GM21447 (cell line): ENCODE measurements around the gene LRRC1.

Experiments used
- ATAC-seq: cut with Tn5 transposase; IDR thresholded peaks from one replicate; pipeline ENCODE4 v1.9.1; 2021; ENCODE audit not compliant: unreplicated experiment

Gene LRRC1

GRCh38 chr6:53920881-53921280 is 126.1 kb downstream of the LRRC1 start:
- ATAC-seq: no peak

GRCh38 chr6:53921639-53922038 is 126.8 kb downstream of the LRRC1 start:
- no peak for ATAC-seq

GRCh38 chr6:53922539-53922981 is 127.8 kb downstream of the LRRC1 start:
- no peak for ATAC-seq

GRCh38 chr6:53924277-53924676 is 129.5 kb downstream of the LRRC1 start:
- peak; percentile 74 for ATAC-seq

GRCh38 chr6:53924821-53925422 is 130.1 kb downstream of the LRRC1 start:
- no peak for ATAC-seq

GRCh38 chr6:53925891-53926290 is 131.1 kb downstream of the LRRC1 start:
- ATAC-seq: no peak

- no peak for ATAC-seq
Observed at GRCh38 chr6:53926505-53926904, 131.7 kb downstream of the LRRC1 start.

GRCh38 chr6:53928641-53929040 is 133.8 kb downstream of the LRRC1 start:
- ATAC-seq: no peak

GRCh38 chr6:53929041-53929820 is 134.4 kb downstream of the LRRC1 start:
- no peak for ATAC-seq

- no peak for ATAC-seq
Observed at GRCh38 chr6:53929821-53930120, 135.0 kb downstream of the LRRC1 start.

GRCh38 chr6:53930330-53930729 is 135.5 kb downstream of the LRRC1 start:
- peak; percentile 44 for ATAC-seq

GRCh38 chr6:53931086-53931485 is 136.3 kb downstream of the LRRC1 start:
- no peak for ATAC-seq

GRCh38 chr6:53932516-53932915 is 137.7 kb downstream of the LRRC1 start:
- ATAC-seq: no peak

- ATAC-seq: no peak
Observed at GRCh38 chr6:53934023-53934422, 139.2 kb downstream of the LRRC1 start.

- no peak for ATAC-seq
Observed at GRCh38 chr6:53937461-53937860, 142.7 kb downstream of the LRRC1 start.

- no peak for ATAC-seq
Observed at GRCh38 chr6:53938810-53939209, 144.0 kb downstream of the LRRC1 start.

GRCh38 chr6:53939830-53940229 is 145.0 kb downstream of the LRRC1 start:
- no peak for ATAC-seq

- no peak for ATAC-seq
Observed at GRCh38 chr6:53943395-53943794, 148.6 kb downstream of the LRRC1 start.

GRCh38 chr6:53944091-53944490 is 149.3 kb downstream of the LRRC1 start:
- ATAC-seq: no peak

GRCh38 chr6:53944543-53944942 is 149.7 kb downstream of the LRRC1 start:
- ATAC-seq: no peak

GRCh38 chr6:53945765-53946407 is 151.1 kb downstream of the LRRC1 start:
- no peak for ATAC-seq

GRCh38 chr6:53947780-53948179 is 153.0 kb downstream of the LRRC1 start:
- ATAC-seq: no peak
